Measurements from ENCODE around the gene RBM39.

Gene RBM39

DNA sequence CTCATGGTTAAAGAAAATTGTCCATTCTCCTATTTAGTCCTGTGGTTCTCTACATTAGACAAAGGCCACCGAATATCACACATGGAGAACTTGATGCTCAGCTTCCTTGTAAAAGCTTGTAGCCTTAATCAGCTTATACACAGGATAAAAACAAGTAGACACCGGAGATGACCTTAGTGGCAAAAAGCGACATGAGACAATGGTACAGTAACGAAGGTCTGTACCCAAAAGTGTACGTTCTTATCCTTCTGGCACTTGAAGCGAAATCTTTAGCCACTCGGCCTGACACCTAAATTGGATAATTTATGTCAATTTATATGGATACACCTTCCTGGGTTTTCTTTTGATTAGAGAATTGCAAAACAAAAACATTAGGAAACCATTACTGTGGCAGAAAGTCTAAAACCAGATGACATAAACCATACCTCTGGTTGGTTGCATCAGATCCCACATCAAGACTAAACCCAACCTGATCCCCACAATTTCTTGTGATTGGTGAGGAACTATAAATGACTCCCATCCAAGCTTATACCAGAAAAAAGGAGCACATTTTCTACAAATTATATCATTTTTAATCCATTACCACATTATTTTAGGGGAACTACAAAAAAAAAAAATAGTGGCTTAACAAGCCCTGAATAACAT lies 6.1 kb downstream of the RBM39 start:
- Histone ChIP-seq H3K4me3 (IDR thresholded peaks at IDR 0.05; ENCODE audit: insufficient read depth, low read depth, low read length) (no peak overlapping the region), H3K4me1 (ENCODE audit: low read depth, poor library complexity, severe bottlenecking) (peaks cover 90% of the 10 kb centered on the region), H3K9ac (no peak overlapping the region), H3K79me2 (ENCODE audit: insufficient read depth, low read depth) (peaks cover 100% of the 10 kb centered on the region), H3K36me3 (ENCODE audit: insufficient read depth) (peaks cover 79% of the 10 kb centered on the region; the same call in 1 of the 2 replicates), H3K27ac (no peak overlapping the region), H2AFZ (ENCODE audit: low read depth) (no peak overlapping the region), H4K20me1 (ENCODE audit: insufficient read depth) (peaks cover 94% of the 10 kb centered on the region), H3K27me3 (ENCODE audit: insufficient read depth, low read depth) (no peaks in the 10 kb centered on the region), H3K4me2 (peak overlapping the region; percentile 5)
- TF ChIP-seq, protein P1, sequence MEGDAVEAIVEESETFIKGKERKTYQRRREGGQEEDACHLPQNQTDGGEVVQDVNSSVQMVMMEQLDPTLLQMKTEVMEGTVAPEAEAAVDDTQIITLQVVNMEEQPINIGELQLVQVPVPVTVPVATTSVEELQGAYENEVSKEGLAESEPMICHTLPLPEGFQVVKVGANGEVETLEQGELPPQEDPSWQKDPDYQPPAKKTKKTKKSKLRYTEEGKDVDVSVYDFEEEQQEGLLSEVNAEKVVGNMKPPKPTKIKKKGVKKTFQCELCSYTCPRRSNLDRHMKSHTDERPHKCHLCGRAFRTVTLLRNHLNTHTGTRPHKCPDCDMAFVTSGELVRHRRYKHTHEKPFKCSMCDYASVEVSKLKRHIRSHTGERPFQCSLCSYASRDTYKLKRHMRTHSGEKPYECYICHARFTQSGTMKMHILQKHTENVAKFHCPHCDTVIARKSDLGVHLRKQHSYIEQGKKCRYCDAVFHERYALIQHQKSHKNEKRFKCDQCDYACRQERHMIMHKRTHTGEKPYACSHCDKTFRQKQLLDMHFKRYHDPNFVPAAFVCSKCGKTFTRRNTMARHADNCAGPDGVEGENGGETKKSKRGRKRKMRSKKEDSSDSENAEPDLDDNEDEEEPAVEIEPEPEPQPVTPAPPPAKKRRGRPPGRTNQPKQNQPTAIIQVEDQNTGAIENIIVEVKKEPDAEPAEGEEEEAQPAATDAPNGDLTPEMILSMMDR (conservative IDR thresholded peaks at IDR 0.05; ENCODE audit: low read depth, low read length): no peak

DNA sequence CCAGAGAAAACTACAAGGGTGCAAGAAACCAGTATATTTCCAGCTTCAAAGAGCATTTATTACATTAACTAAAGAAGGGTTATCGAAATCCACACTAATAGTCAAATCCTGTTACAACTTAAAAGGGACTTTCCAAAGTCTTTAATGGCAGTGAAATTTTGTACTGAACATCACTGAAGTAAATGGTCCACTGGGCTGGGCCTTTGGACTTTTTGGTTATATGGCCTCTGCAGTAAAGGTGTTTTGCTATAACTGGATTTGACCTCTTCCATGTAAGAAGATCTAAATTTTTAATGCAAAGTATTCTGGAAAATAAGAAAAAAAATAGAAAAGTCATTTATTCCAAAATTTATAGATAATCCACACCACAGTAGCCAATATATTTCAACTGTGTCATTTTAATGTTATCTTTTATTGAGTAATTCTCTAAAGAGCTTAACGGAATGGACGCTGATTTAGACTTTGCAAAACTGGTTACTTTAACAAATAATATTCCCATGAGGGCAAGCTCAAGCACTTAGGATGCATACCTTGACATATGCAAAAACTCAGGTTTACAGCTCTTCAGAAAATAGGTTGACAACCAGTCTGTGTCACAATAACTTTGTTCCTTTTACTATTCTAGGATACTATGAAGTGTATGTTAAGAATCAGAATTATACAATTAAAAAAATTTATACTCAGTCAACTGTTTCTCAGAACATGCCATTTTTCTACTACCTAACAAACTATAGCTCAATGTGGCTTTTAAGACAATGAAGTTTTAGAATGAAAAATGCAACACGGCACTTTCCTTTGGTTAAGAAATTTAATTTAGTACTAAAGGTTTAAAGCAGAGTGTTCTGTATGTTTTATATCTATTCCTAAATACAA lies 7.0 kb downstream of the RBM39 start:
- H3K4me2 ChIP-seq: peak overlapping the region; percentile 18
- no peaks in the 10 kb centered on the region for H3K27me3 ChIP-seq (ENCODE audit: insufficient read depth, low read depth)
- H4K20me1 ChIP-seq (ENCODE audit: insufficient read depth): peaks cover 95% of the 10 kb centered on the region
- no peak overlapping the region for H2AFZ ChIP-seq (ENCODE audit: low read depth)
- peaks cover 81% of the 10 kb centered on the region for H3K36me3 ChIP-seq (ENCODE audit: insufficient read depth)
- H3K4me1 ChIP-seq (ENCODE audit: low read depth, poor library complexity, severe bottlenecking): peaks cover 89% of the 10 kb centered on the region
- H3K27ac ChIP-seq: no peak overlapping the region; the same call in 1 of the 2 replicates
- TF ChIP-seq, protein P1 (conservative IDR thresholded peaks at IDR 0.05; ENCODE audit: low read depth, low read length): no peak
- H3K9ac ChIP-seq: no peak overlapping the region
- H3K4me3 ChIP-seq (IDR thresholded peaks at IDR 0.05; ENCODE audit: insufficient read depth, low read depth, low read length): no peak overlapping the region
- H3K79me2 ChIP-seq (ENCODE audit: insufficient read depth, low read depth): peaks cover 100% of the 10 kb centered on the region

DNA sequence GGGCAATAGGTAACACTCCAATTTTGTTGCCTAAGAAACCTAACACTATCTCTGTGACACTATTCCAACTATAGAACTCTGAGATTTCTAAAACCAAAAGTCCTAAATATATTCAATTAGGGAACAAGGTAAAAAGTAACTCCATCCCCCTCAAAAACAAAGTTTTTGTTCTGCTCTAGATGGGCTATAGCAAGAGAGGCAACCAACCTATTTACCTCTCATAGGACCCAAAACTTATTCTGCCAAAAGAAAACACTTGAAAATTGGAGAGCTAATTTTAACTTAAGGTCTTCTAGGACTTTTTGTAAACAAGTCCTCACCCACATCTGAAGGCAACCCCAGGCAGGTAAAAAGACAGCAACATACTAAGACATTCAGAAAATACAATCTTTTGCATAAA lies 7.7 kb downstream of the RBM39 start:
- H3K4me3 ChIP-seq (IDR thresholded peaks at IDR 0.05; ENCODE audit: insufficient read depth, low read depth, low read length): no peak overlapping the region

DNA sequence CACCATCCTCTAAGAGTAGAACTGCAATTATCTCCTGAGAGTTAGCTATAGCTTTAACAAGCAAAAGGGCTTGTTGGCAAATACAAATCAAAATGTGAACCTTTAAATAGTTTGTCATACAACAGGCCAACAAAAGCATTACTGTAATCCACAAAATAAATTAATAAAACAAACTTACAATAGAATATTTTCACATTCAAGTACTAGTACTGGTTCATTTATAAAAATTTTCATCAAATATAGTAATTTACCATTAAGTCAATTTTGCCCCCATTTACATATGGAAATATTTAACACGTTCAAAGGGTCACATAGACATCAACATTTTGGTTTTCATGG lies 9.4 kb downstream of the RBM39 start:
- TF ChIP-seq, protein P1 (conservative IDR thresholded peaks at IDR 0.05; ENCODE audit: low read depth, low read length): no peak
- Histone ChIP-seq H3K4me2 (no peak overlapping the region), H3K4me1 (ENCODE audit: low read depth, poor library complexity, severe bottlenecking) (peaks cover 69% of the 10 kb centered on the region), H3K4me3 (IDR thresholded peaks at IDR 0.05; ENCODE audit: insufficient read depth, low read depth, low read length) (no peak overlapping the region), H3K79me2 (ENCODE audit: insufficient read depth, low read depth) (peaks cover 99% of the 10 kb centered on the region), H3K27ac (no peak overlapping the region), H4K20me1 (ENCODE audit: insufficient read depth) (peaks cover 79% of the 10 kb centered on the region), H3K27me3 (ENCODE audit: insufficient read depth, low read depth) (no peaks in the 10 kb centered on the region), H3K36me3 (ENCODE audit: insufficient read depth) (peaks cover 81% of the 10 kb centered on the region), H2AFZ (ENCODE audit: low read depth) (no peak overlapping the region), H3K9ac (no peak overlapping the region)

More for the DNA sequence above, 7.7 kb downstream of the RBM39 start:
- H3K9ac ChIP-seq: no peak overlapping the region
- no peak overlapping the region; the same call in 1 of the 2 replicates for H3K27ac ChIP-seq
- no peak overlapping the region for H2AFZ ChIP-seq (ENCODE audit: low read depth)
- peaks cover 87% of the 10 kb centered on the region for H3K4me1 ChIP-seq (ENCODE audit: low read depth, poor library complexity, severe bottlenecking)
- peaks cover 100% of the 10 kb centered on the region for H3K79me2 ChIP-seq (ENCODE audit: insufficient read depth, low read depth)
- TF ChIP-seq, protein P1 (conservative IDR thresholded peaks at IDR 0.05; ENCODE audit: low read depth, low read length): no peak
- peaks cover 93% of the 10 kb centered on the region for H4K20me1 ChIP-seq (ENCODE audit: insufficient read depth)
- H3K27me3 ChIP-seq (ENCODE audit: insufficient read depth, low read depth): no peaks in the 10 kb centered on the region
- H3K4me2 ChIP-seq: peak overlapping the region; percentile 18; the same call in 1 of the 2 replicates
- H3K36me3 ChIP-seq (ENCODE audit: insufficient read depth): peaks cover 80% of the 10 kb centered on the region

Measured in KMS-11 (cell line).